GM18907 (cell line): Measurements from ENCODE around the gene EHD4.

ENCODE experiments used
- ATAC-seq: cut with Tn5 transposase; IDR thresholded peaks from one replicate; pipeline ENCODE4 v1.9.1; 2021; ENCODE audit warnings: mild to moderate bottlenecking, moderate library complexity; ENCODE audit not compliant: unreplicated experiment

EHD4 gene

GRCh38 chr15:41882689-41883483 is 89.5 kb downstream of the EHD4 start:
- no peak for ATAC-seq

GRCh38 chr15:41881920-41882688 is 90.3 kb downstream of the EHD4 start:
- no peak for ATAC-seq

GRCh38 chr15:41881550-41881919 is 90.8 kb downstream of the EHD4 start:
- ATAC-seq = no peak

GRCh38 chr15:41881086-41881485 is 91.3 kb downstream of the EHD4 start:
- no peak for ATAC-seq

- no peak for ATAC-seq
Measured at GRCh38 chr15:41880156-41880877, 92.0 kb downstream of the EHD4 start.

GRCh38 chr15:41879321-41879845 is 93.0 kb downstream of the EHD4 start:
- ATAC-seq = no peak

GRCh38 chr15:41878355-41878699 is 94.0 kb downstream of the EHD4 start:
- ATAC-seq = no peak

- ATAC-seq = no peak
Measured at GRCh38 chr15:41877631-41878354, 94.6 kb downstream of the EHD4 start.

- no peak for ATAC-seq
Measured at GRCh38 chr15:41876689-41877088, 95.7 kb downstream of the EHD4 start.

GRCh38 chr15:41876007-41876406 is 96.3 kb downstream of the EHD4 start:
- ATAC-seq = no peak

- ATAC-seq = no peak
Measured at GRCh38 chr15:41874736-41875135, 97.6 kb downstream of the EHD4 start.

- no peak for ATAC-seq
Measured at GRCh38 chr15:41873711-41874110, 98.6 kb downstream of the EHD4 start.

GRCh38 chr15:41872166-41872747 is 100.1 kb downstream of the EHD4 start:
- ATAC-seq = no peak

GRCh38 chr15:41871175-41871905 is 101.0 kb downstream of the EHD4 start:
- ATAC-seq = no peak

- no peak for ATAC-seq
Measured at GRCh38 chr15:41870689-41871081, 101.7 kb downstream of the EHD4 start.

- ATAC-seq = no peak
Measured at GRCh38 chr15:41869770-41870688, 102.3 kb downstream of the EHD4 start.

GRCh38 chr15:41868321-41868720 is 104.0 kb downstream of the EHD4 start:
- ATAC-seq = no peak

- no peak for ATAC-seq
Measured at GRCh38 chr15:41866872-41867579, 105.3 kb downstream of the EHD4 start.
